Measurements from ENCODE around the gene PRAC1. TPM values are rescaled to one million over a fixed set of nuclear protein-coding genes. Genes with fewer than 3 reads are reported as not detected.

PRAC1 gene
- polyA plus RNA-seq, 1 of the 3 experiments (the other 2 are of a cell fraction) = not detected

DNA sequence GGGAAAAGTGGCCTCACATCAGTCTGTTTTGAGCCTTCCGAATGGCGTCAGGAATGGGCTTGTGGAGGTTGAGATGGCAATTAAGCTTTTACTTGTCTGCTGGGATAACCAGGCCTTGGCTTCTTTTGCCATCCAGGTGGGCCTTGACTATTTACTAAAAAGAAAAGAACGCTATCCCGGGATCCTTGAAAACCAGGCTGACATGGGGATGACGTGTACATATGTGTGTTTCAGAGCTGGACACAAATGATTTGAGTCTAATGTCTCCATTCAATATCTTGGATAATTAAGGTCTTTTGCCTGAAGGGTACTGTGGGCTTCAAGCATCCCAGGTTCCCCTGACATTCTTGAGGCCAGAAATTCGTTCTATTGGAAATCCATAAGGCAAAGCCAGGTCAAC lies 38.8 kb upstream of the PRAC1 start:
- WGBS (ENCODE audit: low lambda C conversion rate) = 30% methylated on average over 6 of the region's 6 CpGs
- no peaks in the 10 kb centered on the region for H3K4me1 ChIP-seq (ENCODE audit: control insufficient read depth in 1 of 2, insufficient read depth in 2 of 2, low read depth in 1 of 2, low read length in 1 of 2)
- no peaks in the 10 kb centered on the region for H3K9me2 ChIP-seq
- TF ChIP-seq CHD2 (IDR thresholded peaks at IDR 0.05; ENCODE audit: low read length, partially characterized antibody) (no peak), EZH2phosphoT487 (IDR thresholded peaks at IDR 0.05; ENCODE audit: borderline replicate concordance, low read depth) (no peak), SIN3A (IDR thresholded peaks at IDR 0.05; ENCODE audit: borderline replicate concordance, low read depth, low read length) (no peak), RCOR1 (IDR thresholded peaks at IDR 0.05; ENCODE audit: low read length) (no peak), RXRA (IDR thresholded peaks at IDR 0.05; ENCODE audit: borderline replicate concordance, low read depth) (no peak), RFX5 (IDR thresholded peaks at IDR 0.05; ENCODE audit: low read length) (no peak), SMC3 (IDR thresholded peaks at IDR 0.05; ENCODE audit: low read depth, low read length) (no peak), MEF2A (IDR thresholded peaks at IDR 0.05; ENCODE audit: borderline replicate concordance, low read depth) (no peak), MXI1 (IDR thresholded peaks at IDR 0.05; ENCODE audit: low read depth, low read length) (no peak), YY1 (IDR thresholded peaks at IDR 0.05; ENCODE audit: low read depth) (no peak), TCF12 (IDR thresholded peaks at IDR 0.05) (no peak), NRF1 (IDR thresholded peaks at IDR 0.05; ENCODE audit: low read depth, low read length) (no peak)
- TF ChIP-seq, protein P1, sequence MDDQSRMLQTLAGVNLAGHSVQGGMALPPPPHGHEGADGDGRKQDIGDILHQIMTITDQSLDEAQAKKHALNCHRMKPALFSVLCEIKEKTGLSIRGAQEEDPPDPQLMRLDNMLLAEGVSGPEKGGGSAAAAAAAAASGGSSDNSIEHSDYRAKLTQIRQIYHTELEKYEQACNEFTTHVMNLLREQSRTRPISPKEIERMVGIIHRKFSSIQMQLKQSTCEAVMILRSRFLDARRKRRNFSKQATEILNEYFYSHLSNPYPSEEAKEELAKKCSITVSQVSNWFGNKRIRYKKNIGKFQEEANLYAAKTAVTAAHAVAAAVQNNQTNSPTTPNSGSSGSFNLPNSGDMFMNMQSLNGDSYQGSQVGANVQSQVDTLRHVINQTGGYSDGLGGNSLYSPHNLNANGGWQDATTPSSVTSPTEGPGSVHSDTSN (IDR thresholded peaks at IDR 0.05) = no peak
- TF ChIP-seq, protein P2, sequence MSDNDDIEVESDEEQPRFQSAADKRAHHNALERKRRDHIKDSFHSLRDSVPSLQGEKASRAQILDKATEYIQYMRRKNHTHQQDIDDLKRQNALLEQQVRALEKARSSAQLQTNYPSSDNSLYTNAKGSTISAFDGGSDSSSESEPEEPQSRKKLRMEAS (IDR thresholded peaks at IDR 0.05; ENCODE audit: low read depth) = no peak
- TF ChIP-seq, protein P3, sequence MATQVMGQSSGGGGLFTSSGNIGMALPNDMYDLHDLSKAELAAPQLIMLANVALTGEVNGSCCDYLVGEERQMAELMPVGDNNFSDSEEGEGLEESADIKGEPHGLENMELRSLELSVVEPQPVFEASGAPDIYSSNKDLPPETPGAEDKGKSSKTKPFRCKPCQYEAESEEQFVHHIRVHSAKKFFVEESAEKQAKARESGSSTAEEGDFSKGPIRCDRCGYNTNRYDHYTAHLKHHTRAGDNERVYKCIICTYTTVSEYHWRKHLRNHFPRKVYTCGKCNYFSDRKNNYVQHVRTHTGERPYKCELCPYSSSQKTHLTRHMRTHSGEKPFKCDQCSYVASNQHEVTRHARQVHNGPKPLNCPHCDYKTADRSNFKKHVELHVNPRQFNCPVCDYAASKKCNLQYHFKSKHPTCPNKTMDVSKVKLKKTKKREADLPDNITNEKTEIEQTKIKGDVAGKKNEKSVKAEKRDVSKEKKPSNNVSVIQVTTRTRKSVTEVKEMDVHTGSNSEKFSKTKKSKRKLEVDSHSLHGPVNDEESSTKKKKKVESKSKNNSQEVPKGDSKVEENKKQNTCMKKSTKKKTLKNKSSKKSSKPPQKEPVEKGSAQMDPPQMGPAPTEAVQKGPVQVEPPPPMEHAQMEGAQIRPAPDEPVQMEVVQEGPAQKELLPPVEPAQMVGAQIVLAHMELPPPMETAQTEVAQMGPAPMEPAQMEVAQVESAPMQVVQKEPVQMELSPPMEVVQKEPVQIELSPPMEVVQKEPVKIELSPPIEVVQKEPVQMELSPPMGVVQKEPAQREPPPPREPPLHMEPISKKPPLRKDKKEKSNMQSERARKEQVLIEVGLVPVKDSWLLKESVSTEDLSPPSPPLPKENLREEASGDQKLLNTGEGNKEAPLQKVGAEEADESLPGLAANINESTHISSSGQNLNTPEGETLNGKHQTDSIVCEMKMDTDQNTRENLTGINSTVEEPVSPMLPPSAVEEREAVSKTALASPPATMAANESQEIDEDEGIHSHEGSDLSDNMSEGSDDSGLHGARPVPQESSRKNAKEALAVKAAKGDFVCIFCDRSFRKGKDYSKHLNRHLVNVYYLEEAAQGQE (IDR thresholded peaks at IDR 0.05; ENCODE audit: low read depth, low read length) = no peak
- TF ChIP-seq, protein P4, sequence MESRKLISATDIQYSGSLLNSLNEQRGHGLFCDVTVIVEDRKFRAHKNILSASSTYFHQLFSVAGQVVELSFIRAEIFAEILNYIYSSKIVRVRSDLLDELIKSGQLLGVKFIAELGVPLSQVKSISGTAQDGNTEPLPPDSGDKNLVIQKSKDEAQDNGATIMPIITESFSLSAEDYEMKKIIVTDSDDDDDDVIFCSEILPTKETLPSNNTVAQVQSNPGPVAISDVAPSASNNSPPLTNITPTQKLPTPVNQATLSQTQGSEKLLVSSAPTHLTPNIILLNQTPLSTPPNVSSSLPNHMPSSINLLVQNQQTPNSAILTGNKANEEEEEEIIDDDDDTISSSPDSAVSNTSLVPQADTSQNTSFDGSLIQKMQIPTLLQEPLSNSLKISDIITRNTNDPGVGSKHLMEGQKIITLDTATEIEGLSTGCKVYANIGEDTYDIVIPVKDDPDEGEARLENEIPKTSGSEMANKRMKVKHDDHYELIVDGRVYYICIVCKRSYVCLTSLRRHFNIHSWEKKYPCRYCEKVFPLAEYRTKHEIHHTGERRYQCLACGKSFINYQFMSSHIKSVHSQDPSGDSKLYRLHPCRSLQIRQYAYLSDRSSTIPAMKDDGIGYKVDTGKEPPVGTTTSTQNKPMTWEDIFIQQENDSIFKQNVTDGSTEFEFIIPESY (IDR thresholded peaks at IDR 0.05; ENCODE audit: borderline replicate concordance, low read depth) = no peak
- H3F3A ChIP-seq (replicated peaks; ENCODE audit: insufficient read depth) = no peaks in the 10 kb centered on the region
- DNase-seq = no peak
- H3K4me2 ChIP-seq = no peak overlapping the region
- no peak overlapping the region for H2AFZ ChIP-seq (ENCODE audit: low read depth)
- POLR2A ChIA-PET = no interaction called here
- CTCF ChIA-PET = interaction anchor here (1.0 to 2.3 kb wide), 4 partner anchors 90 to 427 kb away, joined by 3 to 8 read pairs (median 3); no protein-coding TSS in a partner anchor
- peaks cover 98% of the 10 kb centered on the region for H3K27me3 ChIP-seq (ENCODE audit: insufficient read depth)
- no peaks in the 10 kb centered on the region for H3K36me3 ChIP-seq (replicated peaks in 1 of 2; ENCODE audit: control insufficient read depth in 1 of 2, insufficient read depth in 2 of 2, low read length in 1 of 2)
- H3K27ac ChIP-seq (ENCODE audit: low read depth in 2 of 2, low read length in 1 of 2) = no peak overlapping the region
- H3K4me3 ChIP-seq (ENCODE audit: low read depth in 2 of 2, low read length in 1 of 2) = no peak overlapping the region
- no peaks in the 10 kb centered on the region for H3K9me3 ChIP-seq
- H3K9ac ChIP-seq = no peak overlapping the region
- H3K79me2 ChIP-seq (ENCODE audit: insufficient read depth) = no peaks in the 10 kb centered on the region
- H4K20me1 ChIP-seq (ENCODE audit: insufficient read depth) = no peaks in the 10 kb centered on the region

Data from SK-N-SH (cell line).